ENCODE measurements around the gene CDH23. TPM values are rescaled to one million over a fixed set of nuclear protein-coding genes. Genes with fewer than 3 reads are reported as not detected.

Gene CDH23
- total and polyA plus RNA-seq, 9 of the 15 experiments (the other 6 are each of a cell fraction or from before 2014, with no cell fraction given): 0.18 to 1.2 (median 0.47) TPM

- TF ChIP-seq ZBTB11 (CRISPR knock-in tag; IDR thresholded peaks at IDR 0.05): no peak
- no peak for TF ChIP-seq GTF2A2 (tag; IDR thresholded peaks at IDR 0.05)
These were observed 162.3 kb downstream of the CDH23 start (continued) for GRCh38 chr10:71558991-71559390.

GRCh38 chr10:71561003-71561574 is 164.4 kb downstream of the CDH23 start:
- H3K9me3 ChIP-seq (replicated peaks; ENCODE audit: control insufficient read depth, insufficient read depth, low read depth, low read length): no peaks in the 10 kb centered on the region
- H3K79me2 ChIP-seq (ENCODE audit: control insufficient read depth, insufficient read depth, low read length): no peaks in the 10 kb centered on the region
- no peak overlapping the region for H3K9ac ChIP-seq (ENCODE audit: insufficient read depth in 1 of 2, low read depth in 2 of 2, low read length in 2 of 2)
- CTCF ChIA-PET (ENCODE audit: low intra/inter-chr PET ratio): no interaction called here
- H3K36me3 ChIP-seq (ENCODE audit: control insufficient read depth, insufficient read depth, low read length): no peaks in the 10 kb centered on the region
- peaks cover 26 to 35% of the 10 kb centered on the region in 2 experiments for H3K27me3 ChIP-seq (ENCODE audit: control insufficient read depth in 2 of 2, insufficient read depth in 2 of 2, low read length in 2 of 2)
- WGBS (ENCODE audit: insufficient coverage, low coverage, missing lambda C conversion rate): 2% methylated on average over 5 of the region's 5 CpGs
- no peaks in the 10 kb centered on the region for H3K9me1 ChIP-seq (ENCODE audit: control insufficient read depth, insufficient read depth, low read length)
- no peaks in the 10 kb centered on the region; a peak in 1 of 5 replicates for H3K4me1 ChIP-seq (replicated peaks in 1 of 2; ENCODE audit: control insufficient read depth in 2 of 2, insufficient read depth in 2 of 2, low read length in 2 of 2)
- H4K20me1 ChIP-seq (replicated peaks; ENCODE audit: control insufficient read depth, insufficient read depth, low read length): no peaks in the 10 kb centered on the region
- H3K4me2 ChIP-seq (ENCODE audit: insufficient read depth, low read length): no peak overlapping the region
- POLR2A ChIA-PET: interaction anchor here (0.6 kb wide), 1 partner anchor 61 kb away, joined by 3 read pairs; no protein-coding TSS in a partner anchor
- in situ Hi-C loops (cut with MboI) (no loop called here), intact Hi-C loops (cut with micrococcal nuclease) (no loop called here)
- TF ChIP-seq THRB (CRISPR knock-in tag; conservative IDR thresholded peaks at IDR 0.05) (0 out of 2 replicates have a peak, but pooled peaks have one; percentile 49), CREBBP (IDR thresholded peaks at IDR 0.05; ENCODE audit: low read depth, low read length) (no peak), MCM7 (IDR thresholded peaks at IDR 0.05) (0 out of 4 replicates have a peak, but pooled peaks of 1 of the 2 experiments have one; percentile 50)
- H2AFZ ChIP-seq (ENCODE audit: low read depth, low read length): no peak overlapping the region
- H3K4me3 ChIP-seq: no peak overlapping the region
- BruUV-seq (replicated peaks): no TSS peak
- no peak overlapping the region for H3K27ac ChIP-seq (ENCODE audit: extremely low read depth, low read depth, low read length)
- ATAC-seq (0 out of 3 replicates have a peak, but pooled peaks have one; percentile 26), DNase-seq (ENCODE audit: extremely low read depth in 1 of 4, low spot score in 3 of 4) (no peak), FAIRE-seq (no peak)
